Measurements from ENCODE around the gene ZAP70.

- TF ChIP-seq CTCF (conservative IDR thresholded peaks at IDR 0.05; ENCODE audit: low read length) (no peak), EZH2phosphoT487 (IDR thresholded peaks at IDR 0.05; ENCODE audit: borderline replicate concordance) (no peak)
Measured at GRCh38 chr2:97761192-97761591, 47.8 kb downstream of the ZAP70 start.

All from Loucy (cell line).